Measurements from ENCODE around the gene MACROD2. TPM values are rescaled to one million over a fixed set of nuclear protein-coding genes. Genes with fewer than 3 reads are reported as not detected.

Gene MACROD2
- polyA plus RNA-seq, 1 donor from 2014 or later: 23.2 TPM

- no peaks in the 10 kb centered on the region for H3K79me2 ChIP-seq (replicated peaks; ENCODE audit: insufficient read depth, low read length)
- H2AFZ ChIP-seq (ENCODE audit: low read depth, low read length): no peak overlapping the region
- no peaks in the 10 kb centered on the region for H4K20me1 ChIP-seq (ENCODE audit: insufficient read depth)
- H3K36me3 ChIP-seq (ENCODE audit: insufficient read depth, low read length): no peaks in the 10 kb centered on the region
- H3K9ac ChIP-seq (ENCODE audit: low read length): no peak overlapping the region
- no peaks in the 10 kb centered on the region for H3K9me2 ChIP-seq (ENCODE audit: insufficient read depth, low read length)
- H3K4me2 ChIP-seq (ENCODE audit: low read length): no peak overlapping the region
- H3F3A ChIP-seq (ENCODE audit: insufficient read depth, low read length, poor library complexity, severe bottlenecking): no peaks in the 10 kb centered on the region
- no peak overlapping the region for H3K27ac ChIP-seq (ENCODE audit: low read length)
- H3K4me3 ChIP-seq (ENCODE audit: low read length): no peak overlapping the region
- no peak for TF ChIP-seq EP300 (conservative IDR thresholded peaks at IDR 0.05; ENCODE audit: poor library complexity, severe bottlenecking)
- no peak for TF ChIP-seq SMC3 (conservative IDR thresholded peaks at IDR 0.05; ENCODE audit: poor library complexity)
- TF ChIP-seq POLR2AphosphoS5 (IDR thresholded peaks at IDR 0.05): no peak
- no peak for TF ChIP-seq TAF1 (IDR thresholded peaks at IDR 0.05; ENCODE audit: low read depth)
- no peak for TF ChIP-seq EZH2 (IDR thresholded peaks at IDR 0.05; ENCODE audit: borderline replicate concordance, insufficient read depth, low read length, poor library complexity, severe bottlenecking)
- TF ChIP-seq RAD21 (conservative IDR thresholded peaks at IDR 0.05): no peak
- TF ChIP-seq REST (IDR thresholded peaks at IDR 0.05; ENCODE audit: borderline replicate concordance): no peak
- no peak for TF ChIP-seq MXI1 (conservative IDR thresholded peaks at IDR 0.05; ENCODE audit: poor library complexity, severe bottlenecking)
- no peak for TF ChIP-seq CTCF (IDR thresholded peaks at IDR 0.05; ENCODE audit: poor library complexity, severe bottlenecking)
- no peaks in the 10 kb centered on the region for H3K27me3 ChIP-seq (ENCODE audit: insufficient read depth, low read depth, low read length)
- H3K9me3 ChIP-seq (ENCODE audit: low read length): no peaks in the 10 kb centered on the region
These were observed 732.3 kb downstream of the MACROD2 start for GRCh38 chr20:14727485-14728150.

- no peak overlapping the region for H3K4me3 ChIP-seq (ENCODE audit: low read length)
- TF ChIP-seq MXI1 (conservative IDR thresholded peaks at IDR 0.05; ENCODE audit: poor library complexity, severe bottlenecking): no peak
- no peak for TF ChIP-seq EZH2 (IDR thresholded peaks at IDR 0.05; ENCODE audit: borderline replicate concordance, insufficient read depth, low read length, poor library complexity, severe bottlenecking)
- TF ChIP-seq RAD21 (conservative IDR thresholded peaks at IDR 0.05): no peak
- TF ChIP-seq CTCF (IDR thresholded peaks at IDR 0.05; ENCODE audit: poor library complexity, severe bottlenecking): no peak
- no peak for TF ChIP-seq REST (IDR thresholded peaks at IDR 0.05; ENCODE audit: borderline replicate concordance)
- TF ChIP-seq SMC3 (conservative IDR thresholded peaks at IDR 0.05; ENCODE audit: poor library complexity): no peak
- TF ChIP-seq TAF1 (IDR thresholded peaks at IDR 0.05; ENCODE audit: low read depth): no peak
- TF ChIP-seq POLR2AphosphoS5 (IDR thresholded peaks at IDR 0.05): no peak
- TF ChIP-seq EP300 (conservative IDR thresholded peaks at IDR 0.05; ENCODE audit: poor library complexity, severe bottlenecking): no peak
- no peaks in the 10 kb centered on the region for H3K9me3 ChIP-seq (ENCODE audit: low read length)
- H3F3A ChIP-seq (ENCODE audit: insufficient read depth, low read length, poor library complexity, severe bottlenecking): no peaks in the 10 kb centered on the region
- H3K36me3 ChIP-seq (ENCODE audit: insufficient read depth, low read length): no peaks in the 10 kb centered on the region
- no peak overlapping the region for H2AFZ ChIP-seq (ENCODE audit: low read depth, low read length)
- no peak overlapping the region for H3K4me2 ChIP-seq (ENCODE audit: low read length)
- no peak overlapping the region for H3K27ac ChIP-seq (ENCODE audit: low read length)
- no peaks in the 10 kb centered on the region for H4K20me1 ChIP-seq (ENCODE audit: insufficient read depth)
- H3K9me2 ChIP-seq (ENCODE audit: insufficient read depth, low read length): no peaks in the 10 kb centered on the region
- H3K79me2 ChIP-seq (replicated peaks; ENCODE audit: insufficient read depth, low read length): no peaks in the 10 kb centered on the region
- H3K9ac ChIP-seq (ENCODE audit: low read length): no peak overlapping the region
- H3K27me3 ChIP-seq (ENCODE audit: insufficient read depth, low read depth, low read length): no peaks in the 10 kb centered on the region
These were observed 734.1 kb downstream of the MACROD2 start for GRCh38 chr20:14729390-14729789.
